CD4-positive, alpha-beta memory T cell (primary cell): Measurements from ENCODE around the gene TPSB2. TPM values are rescaled to one million over a fixed set of nuclear protein-coding genes. Genes with fewer than 3 reads are reported as not detected.
A peak's percentile ranks its signal among the peaks of the same experiment; 100 is the strongest.

Experiments used
- CTCF ChIA-PET: fragments of 350-600 bp; sonication (Branson Sonifier 250); formaldehyde crosslinking; loops from one replicate; lab custom pipeline; 2021; ENCODE audit warnings: inconsistent platforms; ENCODE audit not compliant: partially characterized antibody; lab: Charles Lee
- POLR2A ChIA-PET: fragments of 350-600 bp; sonication (Branson Sonifier 250); formaldehyde crosslinking; loops from one replicate; lab custom pipeline; 2021; ENCODE audit not compliant: partially characterized antibody; lab: Charles Lee
- DNase-seq, 5 donors: peaks; one replicate each; pipeline versions ENCODE4 v3.0.0 to v3.0.0-alpha.2; 2020 to 2022; ENCODE audit warnings: mixed read lengths in 1 of 5
- H3K27ac ChIP-seq: one replicate; pipeline ENCODE4 v1.7.0; 2013; ENCODE audit warnings: low read depth, low read length
- H3K27me3 ChIP-seq: 2 replicates; pipeline ENCODE4 v1.7.0; 2013; ENCODE audit warnings: mild to moderate bottlenecking, low read length, moderate library complexity; ENCODE audit not compliant: insufficient read depth
- H3K36me3 ChIP-seq: 2 replicates; pipeline ENCODE4 v1.7.0; 2013; ENCODE audit warnings: mild to moderate bottlenecking, low read length, moderate library complexity; ENCODE audit not compliant: insufficient read depth
- H3K4me1 ChIP-seq: 2 replicates; pipeline ENCODE4 v1.7.0; 2013; ENCODE audit warnings: mild to moderate bottlenecking, low read length, moderate library complexity; ENCODE audit not compliant: insufficient read depth
- H3K4me3 ChIP-seq, 2 donors: one replicate each; pipeline ENCODE4 v1.7.0; 2013; ENCODE audit warnings: low read length in 2 of 2, mild to moderate bottlenecking in 1 of 2
- H3K9me3 ChIP-seq, 2 donors: one replicate each; pipeline ENCODE4 v1.7.0; 2013; ENCODE audit warnings: low read length in 2 of 2, control low read depth in 1 of 2; ENCODE audit not compliant: control insufficient read depth in 1 of 2
- H3K27ac Mint-ChIP-seq, 7 donors: one replicate each; pipeline ENCODE4 v1.8.0; 2020 to 2021; ENCODE audit warnings: mixed read lengths in 7 of 7, mild to moderate bottlenecking in 6 of 7, inconsistent platforms in 3 of 7, moderate library complexity in 3 of 7
- H3K27me3 Mint-ChIP-seq, 2 donors: one replicate each; pipeline ENCODE4 v1.8.0; 2020 to 2021; ENCODE audit warnings: mixed read lengths in 2 of 2
- H3K36me3 Mint-ChIP-seq, 2 donors: one replicate each; pipeline ENCODE4 v1.8.0; 2020 to 2021; ENCODE audit warnings: mixed read lengths in 2 of 2, inconsistent platforms in 1 of 2, mild to moderate bottlenecking in 1 of 2
- H3K4me1 Mint-ChIP-seq, 4 donors: one replicate each; pipeline ENCODE4 v1.8.0; 2020 to 2021; ENCODE audit warnings: mixed read lengths in 4 of 4, mild to moderate bottlenecking in 1 of 4
- H3K4me3 Mint-ChIP-seq, 8 donors: one replicate each; pipeline ENCODE4 v1.8.0; 2020 to 2021; ENCODE audit warnings: mixed read lengths in 8 of 8, mild to moderate bottlenecking in 7 of 8, moderate library complexity in 6 of 8, inconsistent platforms in 3 of 8
- H3K9me3 Mint-ChIP-seq, 8 donors: one replicate each; pipeline ENCODE4 v1.8.0; 2020 to 2021; ENCODE audit warnings: mixed read lengths in 8 of 8, mild to moderate bottlenecking in 5 of 8, inconsistent platforms in 3 of 8, moderate library complexity in 1 of 8
- intact Hi-C: fragments of 100-400 bp; cut with micrococcal nuclease; formaldehyde crosslinking; loops from one replicate; pipeline ENCODE4 v1.15.1; 2023
- polyA plus RNA-seq, 2 donors: library from polyadenylated mRNA; unstranded; fragments of 300-500 nt; fragmentation: Illumina TruSeq; gene quantifications; one replicate each; pipeline ENCODE4 v1.2.3, GENCODE V29; 2021
- total RNA-seq, 2 experiments: library from RNA; stranded (reverse); gene quantifications; one replicate each; pipeline ENCODE4 v1.2.3, GENCODE V29; 2021

TPSB2 gene
- total and polyA plus RNA-seq, 4 experiments from 2014 or later = not detected

DNA sequence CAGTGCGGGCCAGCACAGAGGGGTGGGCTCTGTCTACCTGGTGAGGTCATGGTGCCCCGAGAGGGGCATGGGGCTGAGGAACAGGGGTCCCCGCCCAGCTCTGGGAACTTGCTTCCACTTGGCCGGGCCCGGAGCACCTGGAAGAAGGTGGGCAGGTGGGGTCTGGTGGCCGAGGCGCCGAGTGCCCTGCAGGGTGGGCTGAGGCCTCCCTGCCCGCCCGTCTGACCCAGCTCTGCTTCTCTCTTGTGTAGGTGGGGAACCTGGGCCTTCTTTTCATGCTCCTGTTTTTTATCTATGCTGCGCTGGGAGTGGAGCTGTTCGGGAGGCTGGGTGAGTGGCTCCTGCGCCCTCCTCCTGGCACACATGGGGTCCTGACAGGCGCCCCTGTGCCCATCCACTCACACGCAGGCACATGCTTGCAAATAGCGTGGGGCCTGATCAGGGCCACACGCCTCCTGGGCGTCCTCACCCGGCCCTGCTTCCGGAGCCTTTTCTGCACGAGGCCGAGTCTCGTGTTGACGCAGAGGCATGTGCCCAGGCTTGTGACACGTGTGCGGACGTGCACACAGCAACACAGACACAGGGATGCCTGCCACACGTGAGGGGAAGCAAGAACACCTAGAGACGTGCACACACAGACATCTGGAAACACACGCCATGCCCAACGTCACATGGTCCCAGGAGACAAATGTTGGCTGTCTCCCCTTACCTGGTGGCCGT, 13.1 kb downstream of the TPSB2 start:
- no peaks in the 10 kb centered on the region for H3K36me3 ChIP-seq
- CTCF ChIA-PET = no interaction called here
- no peak for DNase-seq
- no peaks in the 10 kb centered on the region for H3K9me3 Mint-ChIP-seq
- peaks cover 1 to 3% of the 10 kb centered on the region in 2 donors for H3K27me3 Mint-ChIP-seq
- no peaks in the 10 kb centered on the region for H3K4me1 ChIP-seq
- H3K27ac ChIP-seq = no peak overlapping the region
- no peaks in the 10 kb centered on the region for H3K27me3 ChIP-seq
- H3K36me3 Mint-ChIP-seq = no peaks in the 10 kb centered on the region
- no peaks in the 10 kb centered on the region for H3K4me1 Mint-ChIP-seq
- no peaks in the 10 kb centered on the region for H3K9me3 ChIP-seq
- POLR2A ChIA-PET = no interaction called here
- intact Hi-C loops = no loop called here
- no peak overlapping the region for H3K27ac Mint-ChIP-seq
- no peak overlapping the region for H3K4me3 Mint-ChIP-seq
- no peak overlapping the region for H3K4me3 ChIP-seq

DNA sequence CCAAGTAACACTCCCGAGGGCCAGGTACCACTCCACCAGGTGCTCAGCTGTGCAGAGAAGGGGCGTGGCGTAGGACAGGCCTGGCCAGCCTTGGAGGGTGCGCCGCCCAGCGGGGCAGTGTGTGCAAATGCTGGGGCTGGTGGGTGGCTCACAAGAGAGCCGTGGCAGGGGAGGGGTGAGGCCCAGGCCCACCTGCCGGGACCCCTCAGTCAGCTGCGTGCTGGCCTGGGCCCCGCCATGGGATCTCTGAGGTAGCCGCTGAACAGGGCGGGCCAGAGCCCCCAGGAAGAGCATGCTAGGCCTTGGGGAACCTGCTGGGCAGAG, 13.7 kb downstream of the TPSB2 start:
- H3K36me3 ChIP-seq = no peaks in the 10 kb centered on the region
- H3K9me3 ChIP-seq = no peaks in the 10 kb centered on the region
- H3K4me3 Mint-ChIP-seq = no peak overlapping the region
- no peaks in the 10 kb centered on the region for H3K36me3 Mint-ChIP-seq
- no peaks in the 10 kb centered on the region for H3K4me1 ChIP-seq
- ChIA-PET POLR2A (no interaction called here), CTCF (no interaction called here)
- no peak overlapping the region for H3K27ac Mint-ChIP-seq
- intact Hi-C loops = no loop called here
- no peaks in the 10 kb centered on the region for H3K4me1 Mint-ChIP-seq
- peaks cover 0 to 1% of the 10 kb centered on the region in 2 donors for H3K27me3 Mint-ChIP-seq
- no peak overlapping the region for H3K4me3 ChIP-seq
- H3K27me3 ChIP-seq = no peaks in the 10 kb centered on the region
- H3K27ac ChIP-seq = no peak overlapping the region
- H3K9me3 Mint-ChIP-seq = no peaks in the 10 kb centered on the region
- no peak for DNase-seq

DNA sequence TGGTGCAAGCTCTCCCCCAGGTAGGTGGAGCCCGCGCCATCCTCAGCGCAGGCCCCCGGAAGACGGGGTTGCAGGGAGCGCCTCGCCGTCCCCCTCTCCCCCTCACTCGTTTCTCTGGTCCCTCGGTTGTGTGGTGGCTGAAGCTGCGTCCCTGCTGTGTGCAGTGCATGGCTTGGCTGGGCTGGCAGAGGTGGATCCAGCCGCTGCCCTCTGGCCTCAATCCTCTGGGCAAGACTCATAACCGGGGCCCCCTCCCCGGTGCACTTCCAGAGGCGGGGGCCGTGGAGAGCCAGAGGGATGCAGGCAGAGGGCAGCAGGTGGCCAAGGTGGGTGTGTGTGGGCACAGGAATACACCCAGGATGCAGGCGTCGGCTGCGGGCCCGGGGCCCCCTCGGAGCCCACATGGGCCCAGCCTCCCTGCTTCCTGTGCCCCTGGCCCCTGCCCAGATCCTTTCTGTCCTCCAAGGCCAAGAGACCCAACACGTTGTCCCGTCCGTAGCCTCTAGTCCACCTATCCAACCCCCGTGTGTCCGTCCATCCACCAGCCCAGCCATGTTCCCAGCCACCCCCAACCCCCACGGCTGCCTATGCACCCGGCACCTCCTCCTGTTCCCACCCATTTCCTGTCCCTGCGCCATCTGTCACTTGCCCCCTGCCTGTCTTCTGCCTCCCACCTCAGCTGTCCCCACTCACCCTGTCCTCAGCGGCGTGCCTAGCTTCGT, 14.2 kb downstream of the TPSB2 start:
- no peaks in the 10 kb centered on the region for H3K4me1 ChIP-seq
- Mint-ChIP-seq H3K4me3 (no peak overlapping the region), H3K27ac (no peak overlapping the region), H3K4me1 (no peaks in the 10 kb centered on the region), H3K36me3 (no peaks in the 10 kb centered on the region), H3K27me3 (peaks cover 0 to 1% of the 10 kb centered on the region in 2 donors), H3K9me3 (no peaks in the 10 kb centered on the region)
- ChIA-PET POLR2A (no interaction called here), CTCF (no interaction called here)
- no peaks in the 10 kb centered on the region for H3K27me3 ChIP-seq
- intact Hi-C loops = no loop called here
- no peak overlapping the region for H3K27ac ChIP-seq
- no peak overlapping the region for H3K4me3 ChIP-seq
- no peaks in the 10 kb centered on the region for H3K36me3 ChIP-seq
- DNase-seq = no peak
- H3K9me3 ChIP-seq = no peaks in the 10 kb centered on the region

DNA sequence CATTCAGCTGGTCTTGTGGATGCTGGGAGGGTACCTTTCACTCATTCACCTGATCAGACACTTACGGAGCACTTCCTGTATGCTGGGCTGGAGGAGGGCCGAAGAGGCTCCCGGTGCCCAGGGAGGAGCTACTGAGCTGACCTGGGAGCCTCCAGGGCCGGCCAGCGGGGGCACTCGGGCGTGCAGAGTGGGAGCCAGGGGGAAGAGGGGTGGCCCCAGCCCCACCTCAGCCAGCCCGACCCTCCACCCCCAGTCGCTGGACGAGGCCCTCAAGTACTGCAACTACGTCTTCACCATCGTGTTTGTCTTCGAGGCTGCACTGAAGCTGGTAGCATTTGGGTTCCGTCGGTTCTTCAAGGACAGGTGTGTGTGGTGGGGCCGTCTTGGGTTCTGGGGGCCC, 15.3 kb downstream of the TPSB2 start:
- intact Hi-C loops = no loop called here
- no peaks in the 10 kb centered on the region for H3K36me3 Mint-ChIP-seq
- Histone ChIP-seq H3K27me3 (no peaks in the 10 kb centered on the region), H3K9me3 (no peaks in the 10 kb centered on the region), H3K4me3 (no peak overlapping the region), H3K27ac (no peak overlapping the region), H3K4me1 (no peaks in the 10 kb centered on the region), H3K36me3 (no peaks in the 10 kb centered on the region)
- CTCF ChIA-PET = no interaction called here
- DNase-seq = no peak
- POLR2A ChIA-PET = no interaction called here
- H3K9me3 Mint-ChIP-seq = no peaks in the 10 kb centered on the region
- H3K4me1 Mint-ChIP-seq = no peaks in the 10 kb centered on the region
- H3K27me3 Mint-ChIP-seq = peaks cover 0 to 1% of the 10 kb centered on the region in 2 donors
- no peak overlapping the region for H3K4me3 Mint-ChIP-seq
- no peak overlapping the region for H3K27ac Mint-ChIP-seq

GRCh38 chr16:1213796-1214372, 16.1 kb downstream of the TPSB2 start:
- no peaks in the 10 kb centered on the region for H3K27me3 ChIP-seq
- no peaks in the 10 kb centered on the region for H3K36me3 ChIP-seq
- Mint-ChIP-seq H3K27me3 (peaks cover 0 to 1% of the 10 kb centered on the region in 2 donors), H3K36me3 (no peaks in the 10 kb centered on the region), H3K9me3 (no peaks in the 10 kb centered on the region), H3K27ac (no peak overlapping the region), H3K4me1 (no peaks in the 10 kb centered on the region), H3K4me3 (peak overlapping the region in 1 of 8 donors; percentile 52)
- intact Hi-C loops = no loop called here
- H3K27ac ChIP-seq = no peak overlapping the region
- POLR2A ChIA-PET = no interaction called here
- CTCF ChIA-PET = no interaction called here
- H3K4me1 ChIP-seq = no peaks in the 10 kb centered on the region
- H3K9me3 ChIP-seq = no peaks in the 10 kb centered on the region
- no peak overlapping the region for H3K4me3 ChIP-seq
- DNase-seq = no peak

- no peaks in the 10 kb centered on the region for H3K36me3 Mint-ChIP-seq
- Histone ChIP-seq H3K9me3 (no peaks in the 10 kb centered on the region), H3K36me3 (no peaks in the 10 kb centered on the region), H3K4me1 (no peaks in the 10 kb centered on the region), H3K4me3 (no peak overlapping the region), H3K27ac (no peak overlapping the region), H3K27me3 (no peaks in the 10 kb centered on the region)
- ChIA-PET POLR2A (no interaction called here), CTCF (no interaction called here)
- no peak overlapping the region for H3K4me3 Mint-ChIP-seq
- no peak overlapping the region for H3K27ac Mint-ChIP-seq
- intact Hi-C loops = no loop called here
- H3K4me1 Mint-ChIP-seq = peaks cover 0 to 2% (median 0%) of the 10 kb centered on the region in 4 donors
- DNase-seq = no peak
- H3K27me3 Mint-ChIP-seq = peaks cover under 1 to 1% of the 10 kb centered on the region in 2 donors
- H3K9me3 Mint-ChIP-seq = no peaks in the 10 kb centered on the region
Observed at GRCh38 chr16:1213231-1213630, 16.8 kb downstream of the TPSB2 start.

GRCh38 chr16:1212616-1213194, 17.3 kb downstream of the TPSB2 start:
- H3K9me3 ChIP-seq = no peaks in the 10 kb centered on the region
- H3K4me1 Mint-ChIP-seq = peaks cover 0 to 4% (median 0%) of the 10 kb centered on the region in 4 donors
- POLR2A ChIA-PET = no interaction called here

More at GRCh38 chr16:1212616-1213194, 17.3 kb downstream of the TPSB2 start:
- Histone ChIP-seq H3K27ac (no peak overlapping the region), H3K36me3 (no peaks in the 10 kb centered on the region), H3K4me1 (no peaks in the 10 kb centered on the region), H3K4me3 (no peak overlapping the region), H3K27me3 (no peaks in the 10 kb centered on the region)
- intact Hi-C loops = no loop called here
- Mint-ChIP-seq H3K4me3 (no peak overlapping the region), H3K9me3 (no peaks in the 10 kb centered on the region), H3K27me3 (peaks cover 0 to 2% of the 10 kb centered on the region in 2 donors), H3K27ac (no peak overlapping the region), H3K36me3 (no peaks in the 10 kb centered on the region)
- no peak for DNase-seq
- CTCF ChIA-PET = no interaction called here
